H9 (cell line): ENCODE measurements around the gene PTAR1. TPM values are rescaled to one million over a fixed set of nuclear protein-coding genes. Genes with fewer than 3 reads are reported as not detected.

Experiments
- DNase-seq: peaks from one replicate; pipeline ENCODE4 v3.0.0-alpha.2; 2017
- H2AFZ ChIP-seq: one replicate; pipeline ENCODE4 v1.6.1; 2013; ENCODE audit warnings: mild to moderate bottlenecking, low read length, control low read depth, moderate library complexity
- H2AK5ac ChIP-seq: 2 replicates; pipeline ENCODE4 v1.6.1; 2013; ENCODE audit warnings: low read length, control low read depth, mixed read lengths; ENCODE audit not compliant: insufficient read length
- H2BK120ac ChIP-seq: one replicate; pipeline ENCODE4 v1.6.1; 2013; ENCODE audit warnings: low read depth, mild to moderate bottlenecking, low read length, control low read depth, inconsistent platforms; ENCODE audit not compliant: poor library complexity, severe bottlenecking
- H2BK12ac ChIP-seq: 2 replicates; pipeline ENCODE4 v1.6.1; 2013; ENCODE audit warnings: low read length, control low read depth, mixed read lengths, low read depth; ENCODE audit not compliant: insufficient read length
- H2BK15ac ChIP-seq: 2 replicates; pipeline ENCODE4 v1.6.1; 2013; ENCODE audit warnings: low read depth, low read length, control low read depth
- H2BK20ac ChIP-seq: one replicate; pipeline ENCODE4 v1.6.1; 2013; ENCODE audit warnings: low read depth, mild to moderate bottlenecking, low read length, control low read depth, inconsistent platforms; ENCODE audit not compliant: poor library complexity, severe bottlenecking
- H2BK5ac ChIP-seq: 2 replicates; pipeline ENCODE4 v1.6.1; 2013; ENCODE audit warnings: low read length, control low read depth, mixed read lengths; ENCODE audit not compliant: insufficient read length
- H3K14ac ChIP-seq: 2 replicates; pipeline ENCODE4 v1.6.1; 2013; ENCODE audit warnings: low read length, control low read depth; ENCODE audit not compliant: insufficient read depth
- H3K18ac ChIP-seq: 2 replicates; pipeline ENCODE4 v1.6.1; 2013; ENCODE audit warnings: low read depth, mild to moderate bottlenecking, mixed read lengths, low read length, control low read depth; ENCODE audit not compliant: insufficient read length
- H3K23ac ChIP-seq: 2 replicates; pipeline ENCODE4 v1.6.1; 2013; ENCODE audit warnings: low read length, control low read depth, mixed read lengths, low read depth; ENCODE audit not compliant: insufficient read length
- H3K23me2 ChIP-seq: 2 replicates; pipeline ENCODE4 v1.6.1; 2013; ENCODE audit warnings: low read depth, mild to moderate bottlenecking, mixed read lengths, low read length, control low read depth; ENCODE audit not compliant: insufficient read length, poor library complexity, severe bottlenecking
- H3K27ac ChIP-seq: 2 replicates; pipeline ENCODE4 v1.5.1; 2013; ENCODE audit warnings: low read length, control low read depth, mixed read lengths, low read depth; ENCODE audit not compliant: insufficient read length
- H3K27me3 ChIP-seq: 2 replicates; pipeline ENCODE4 v1.6.1; 2013; ENCODE audit warnings: low read length, control low read depth, inconsistent platforms; ENCODE audit not compliant: insufficient read depth
- H3K4ac ChIP-seq: 2 replicates; pipeline ENCODE4 v1.6.1; 2013; ENCODE audit warnings: low read depth, mild to moderate bottlenecking, control low read depth, inconsistent platforms, low read length, moderate library complexity
- H3K4me1 ChIP-seq: 2 replicates; pipeline ENCODE4 v1.6.1; 2013; ENCODE audit warnings: low read length, control low read depth, inconsistent platforms; ENCODE audit not compliant: insufficient read depth
- H3K4me2 ChIP-seq: 2 replicates; pipeline ENCODE4 v1.6.1; 2013; ENCODE audit warnings: low read length, control low read depth, mixed read lengths; ENCODE audit not compliant: insufficient read length, insufficient read depth
- H3K56ac ChIP-seq: 2 replicates; pipeline ENCODE4 v1.6.1; 2013; ENCODE audit warnings: low read depth, mild to moderate bottlenecking, mixed read lengths, low read length, control low read depth; ENCODE audit not compliant: insufficient read length
- H3K79me1 ChIP-seq: 2 replicates; pipeline ENCODE4 v1.6.1; 2013; ENCODE audit warnings: low read depth, mild to moderate bottlenecking, moderate library complexity, low read length, control low read depth, inconsistent platforms; ENCODE audit not compliant: insufficient read depth, poor library complexity, severe bottlenecking
- H3K79me2 ChIP-seq: 2 replicates; pipeline ENCODE4 v1.6.1; 2013; ENCODE audit warnings: low read length, control low read depth, inconsistent platforms; ENCODE audit not compliant: insufficient read depth
- H3K9ac ChIP-seq: 2 replicates; pipeline ENCODE4 v1.6.1; 2013; ENCODE audit warnings: low read length, control low read depth, mixed read lengths; ENCODE audit not compliant: insufficient read length; ENCODE audit errors: extremely low read depth
- H3K9me3 ChIP-seq: one replicate; pipeline ENCODE4 v1.6.1; 2013; ENCODE audit warnings: low read depth, low read length, inconsistent platforms; ENCODE audit not compliant: control insufficient read depth
- H3T11ph ChIP-seq: one replicate; pipeline ENCODE4 v1.6.1; 2013; ENCODE audit warnings: mild to moderate bottlenecking, low read length, control low read depth, inconsistent platforms
- H4K20me1 ChIP-seq: one replicate; pipeline ENCODE4 v1.6.1; 2013; ENCODE audit not compliant: control insufficient read depth, insufficient read length, insufficient read depth
- H4K5ac ChIP-seq: 2 replicates; pipeline ENCODE4 v1.6.1; 2013; ENCODE audit warnings: low read depth, mild to moderate bottlenecking, mixed read lengths, low read length, control low read depth; ENCODE audit not compliant: insufficient read length
- H4K8ac ChIP-seq: replicated peaks from 2 replicates; pipeline ENCODE4 v1.6.1; 2013; ENCODE audit warnings: low read length, control low read depth, mixed read lengths, low read depth; ENCODE audit not compliant: insufficient read length
- H4K91ac ChIP-seq: 2 replicates; pipeline ENCODE4 v1.6.1; 2013; ENCODE audit warnings: low read depth, mild to moderate bottlenecking, moderate library complexity, mixed read lengths, low read length, control low read depth; ENCODE audit not compliant: insufficient read length
- H3K27ac Mint-ChIP-seq, 3 experiments: 2 replicates in 2 of 3; 3 replicates in 1 of 3; pipeline ENCODE4 v1.8.0; 2020 to 2021; ENCODE audit warnings: mixed read lengths in 3 of 3, mild to moderate bottlenecking in 1 of 3, moderate library complexity in 1 of 3
- H3K27me3 Mint-ChIP-seq: 2 replicates; pipeline ENCODE4 v1.8.0; 2021; ENCODE audit warnings: low read depth, mild to moderate bottlenecking, moderate library complexity, mixed read lengths
- H3K36me3 Mint-ChIP-seq, 3 experiments: 2 replicates in 2 of 3; 3 replicates in 1 of 3; pipeline ENCODE4 v1.8.0; 2020 to 2021; ENCODE audit warnings: low read depth in 3 of 3, mixed read lengths in 3 of 3; ENCODE audit not compliant: insufficient read depth in 1 of 3
- H3K4me1 Mint-ChIP-seq, 2 experiments: 2 replicates each; pipeline ENCODE4 v1.8.0; 2020; ENCODE audit warnings: mixed read lengths in 2 of 2
- H3K4me3 Mint-ChIP-seq, 2 experiments: 2 replicates in 1 of 2; 3 replicates in 1 of 2; pipeline ENCODE4 v1.8.0; 2020 to 2021; ENCODE audit warnings: mild to moderate bottlenecking in 2 of 2, mixed read lengths in 2 of 2, moderate library complexity in 1 of 2
- H3K9me3 Mint-ChIP-seq, 2 experiments: 2 replicates in 1 of 2; 3 replicates in 1 of 2; pipeline ENCODE4 v1.8.0; 2020; ENCODE audit warnings: mild to moderate bottlenecking in 2 of 2, mixed read lengths in 2 of 2, moderate library complexity in 1 of 2
- CTCF ChIP-seq: fragments of 200-600 bp; sonication (generic); conservative IDR thresholded peaks from 3 replicates; pipeline ENCODE4 v1.8.0; 2021; ENCODE audit warnings: antibody characterized with exemption, mild to moderate bottlenecking
- WGBS: extraction: QIAGEN DNeasy Blood & Tissue Kit; methylation state at CpG from one replicate; pipeline ENCODE4 v1.1.7; 2013; ENCODE audit warnings: missing lambda C conversion rate, low lambda C conversion rate, mixed read lengths; ENCODE audit not compliant: insufficient read length; ENCODE audit errors: extremely low coverage; 5-methylcytosine and 5-hydroxymethylcytosine counted together
- total RNA-seq: library from RNA; stranded (reverse); gene quantifications from 2 replicates; pipeline ENCODE4 v1.2.1, GENCODE V29; 2021

PTAR1 gene
- total RNA-seq, 1 experiment from 2014 or later = 117 TPM

- Histone ChIP-seq H4K5ac (no peak overlapping the region), H4K8ac (no peak overlapping the region), H3K56ac (no peak overlapping the region), H3K23ac (no peak overlapping the region), H3K79me2 (no peaks in the 10 kb centered on the region), H3K18ac (no peak overlapping the region), H2AFZ (no peak overlapping the region), H4K91ac (no peak overlapping the region), H3T11ph (no peak overlapping the region), H3K79me1 (no peaks in the 10 kb centered on the region), H2AK5ac (no peak overlapping the region), H3K4me2 (no peak overlapping the region), H2BK5ac (no peak overlapping the region), H3K27me3 (no peaks in the 10 kb centered on the region), H4K20me1 (no peaks in the 10 kb centered on the region), H3K9me3 (no peaks in the 10 kb centered on the region), H3K27ac (no peak overlapping the region), H3K4me1 (no peaks in the 10 kb centered on the region), H2BK20ac (no peak overlapping the region), H3K9ac (no peak overlapping the region), H2BK120ac (no peak overlapping the region), H3K14ac (no peak overlapping the region), H3K23me2 (no peaks in the 10 kb centered on the region), H2BK12ac (no peak overlapping the region), H2BK15ac (no peak overlapping the region), H3K4ac (no peak overlapping the region)
- Mint-ChIP-seq H3K36me3 (peaks cover 38 to 76% (median 74%) of the 10 kb centered on the region in 3 experiments), H3K27me3 (no peaks in the 10 kb centered on the region), H3K4me3 (no peak overlapping the region), H3K4me1 (peaks cover 5 to 20% of the 10 kb centered on the region in 2 experiments; a peak in 2 of 4 replicates), H3K9me3 (peaks cover 0 to 5% of the 10 kb centered on the region in 2 experiments; a peak in 2 of 5 replicates), H3K27ac (peak overlapping the region in 2 of 3 experiments; percentile 32 to 74; a peak in 4 of 7 replicates)
- no peak for TF ChIP-seq CTCF
- no CpG with 5 or more reads among the region's 3 CpGs for WGBS
- DNase-seq = no peak
Measured at GRCh38 chr9:69719367-69719766, 40.4 kb downstream of the PTAR1 start.
